ENCODE measurements around the gene SMYD3.

DNA sequence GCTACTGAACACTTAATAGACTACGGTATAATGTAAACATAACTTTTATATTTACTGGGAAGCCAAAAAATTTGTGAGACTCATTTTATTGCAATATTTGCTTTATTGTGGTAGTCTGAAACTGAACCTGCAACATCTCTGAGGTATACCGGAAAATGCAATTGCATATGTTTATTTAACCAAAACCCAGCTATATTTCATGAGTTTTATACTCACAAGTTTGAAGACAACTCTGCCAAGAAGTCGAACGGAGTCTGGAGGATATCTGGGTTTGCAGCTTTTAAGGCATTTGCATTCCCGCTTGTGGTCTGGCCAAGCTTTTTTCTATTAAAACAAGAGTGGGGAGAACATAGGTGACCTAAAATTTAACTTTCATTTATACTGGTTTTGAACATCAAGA lies 171.9 kb downstream of the SMYD3 start:
- TF ChIP-seq, protein P1, sequence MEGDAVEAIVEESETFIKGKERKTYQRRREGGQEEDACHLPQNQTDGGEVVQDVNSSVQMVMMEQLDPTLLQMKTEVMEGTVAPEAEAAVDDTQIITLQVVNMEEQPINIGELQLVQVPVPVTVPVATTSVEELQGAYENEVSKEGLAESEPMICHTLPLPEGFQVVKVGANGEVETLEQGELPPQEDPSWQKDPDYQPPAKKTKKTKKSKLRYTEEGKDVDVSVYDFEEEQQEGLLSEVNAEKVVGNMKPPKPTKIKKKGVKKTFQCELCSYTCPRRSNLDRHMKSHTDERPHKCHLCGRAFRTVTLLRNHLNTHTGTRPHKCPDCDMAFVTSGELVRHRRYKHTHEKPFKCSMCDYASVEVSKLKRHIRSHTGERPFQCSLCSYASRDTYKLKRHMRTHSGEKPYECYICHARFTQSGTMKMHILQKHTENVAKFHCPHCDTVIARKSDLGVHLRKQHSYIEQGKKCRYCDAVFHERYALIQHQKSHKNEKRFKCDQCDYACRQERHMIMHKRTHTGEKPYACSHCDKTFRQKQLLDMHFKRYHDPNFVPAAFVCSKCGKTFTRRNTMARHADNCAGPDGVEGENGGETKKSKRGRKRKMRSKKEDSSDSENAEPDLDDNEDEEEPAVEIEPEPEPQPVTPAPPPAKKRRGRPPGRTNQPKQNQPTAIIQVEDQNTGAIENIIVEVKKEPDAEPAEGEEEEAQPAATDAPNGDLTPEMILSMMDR (IDR thresholded peaks at IDR 0.05; ENCODE audit: poor library complexity, severe bottlenecking) = no peak
- no peak for TF ChIP-seq EZH2 (IDR thresholded peaks at IDR 0.05; ENCODE audit: borderline replicate concordance, insufficient read depth, low read length, poor library complexity, severe bottlenecking)
- no peak for TF ChIP-seq POLR2AphosphoS5 (IDR thresholded peaks at IDR 0.05)
- no peak for TF ChIP-seq MXI1 (conservative IDR thresholded peaks at IDR 0.05; ENCODE audit: poor library complexity, severe bottlenecking)
- TF ChIP-seq RAD21 (conservative IDR thresholded peaks at IDR 0.05) = no peak
- TF ChIP-seq EP300 (conservative IDR thresholded peaks at IDR 0.05; ENCODE audit: poor library complexity, severe bottlenecking) = no peak
- no peak for TF ChIP-seq TAF1 (IDR thresholded peaks at IDR 0.05; ENCODE audit: low read depth)

Data from neural cell (in vitro differentiated cells).